GM21786 (cell line): ENCODE results near the gene CUBN.

ENCODE experiments used
- ATAC-seq: cut with Tn5 transposase; IDR thresholded peaks from one replicate; pipeline ENCODE4 v1.9.1; 2021; ENCODE audit not compliant: unreplicated experiment

CUBN gene

DNA sequence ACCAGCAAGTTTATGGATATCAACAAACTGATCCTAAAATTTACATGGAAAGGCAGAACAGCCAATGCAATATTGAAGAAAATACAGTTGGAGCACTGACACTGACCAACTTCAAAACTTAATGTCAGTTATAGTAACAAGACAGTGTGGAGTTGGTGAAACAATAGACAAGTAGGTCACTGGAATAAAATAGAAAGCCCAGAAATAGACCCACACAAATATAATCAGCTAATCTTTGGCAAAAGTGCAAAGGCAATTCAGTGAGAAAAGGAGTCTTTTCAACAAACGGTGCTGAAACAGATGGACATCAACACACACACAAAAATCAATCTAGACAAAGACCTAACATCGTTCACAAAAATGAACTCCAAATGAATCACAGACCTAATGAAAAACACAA lies 326.1 kb downstream of the CUBN start:
- ATAC-seq = no peak

DNA sequence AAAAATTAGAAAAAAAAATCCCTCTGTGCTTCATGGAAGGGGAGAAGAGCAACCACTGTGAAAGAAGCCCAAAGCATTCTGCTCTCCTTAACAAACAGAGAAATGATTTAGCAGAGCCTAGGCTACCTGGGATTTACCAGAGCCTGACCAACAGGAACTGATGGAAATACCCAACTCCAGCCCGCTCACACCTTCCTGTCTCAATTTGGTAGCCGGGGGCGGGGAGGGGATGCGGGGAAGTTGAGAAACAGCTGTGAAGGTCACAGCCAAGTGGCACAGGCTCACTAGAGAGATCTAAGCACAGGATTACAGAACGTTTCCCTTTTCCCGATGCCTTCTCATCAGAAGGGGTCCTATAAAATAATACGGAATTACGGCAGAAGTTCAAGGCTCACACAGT lies 330.0 kb downstream of the CUBN start:
- peak; percentile 72 for ATAC-seq

DNA sequence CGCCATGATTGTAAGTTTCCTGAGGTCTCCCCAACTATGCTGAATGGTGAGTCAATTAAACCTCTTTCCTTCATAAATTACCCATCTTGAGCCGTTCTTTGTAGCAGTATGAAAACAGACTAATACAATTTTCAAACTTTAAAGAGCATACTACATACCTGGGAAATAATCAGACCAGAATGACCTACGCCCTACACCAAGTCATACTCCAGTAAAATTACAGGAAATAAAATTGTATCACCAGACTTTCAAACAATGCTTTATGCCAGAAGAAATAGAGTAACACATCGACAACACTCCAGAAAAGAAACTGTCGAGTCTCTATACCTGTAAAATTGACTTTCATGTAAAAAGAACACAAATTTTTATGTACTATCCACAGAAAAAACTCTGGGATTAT lies 331.0 kb downstream of the CUBN start:
- ATAC-seq = no peak

DNA sequence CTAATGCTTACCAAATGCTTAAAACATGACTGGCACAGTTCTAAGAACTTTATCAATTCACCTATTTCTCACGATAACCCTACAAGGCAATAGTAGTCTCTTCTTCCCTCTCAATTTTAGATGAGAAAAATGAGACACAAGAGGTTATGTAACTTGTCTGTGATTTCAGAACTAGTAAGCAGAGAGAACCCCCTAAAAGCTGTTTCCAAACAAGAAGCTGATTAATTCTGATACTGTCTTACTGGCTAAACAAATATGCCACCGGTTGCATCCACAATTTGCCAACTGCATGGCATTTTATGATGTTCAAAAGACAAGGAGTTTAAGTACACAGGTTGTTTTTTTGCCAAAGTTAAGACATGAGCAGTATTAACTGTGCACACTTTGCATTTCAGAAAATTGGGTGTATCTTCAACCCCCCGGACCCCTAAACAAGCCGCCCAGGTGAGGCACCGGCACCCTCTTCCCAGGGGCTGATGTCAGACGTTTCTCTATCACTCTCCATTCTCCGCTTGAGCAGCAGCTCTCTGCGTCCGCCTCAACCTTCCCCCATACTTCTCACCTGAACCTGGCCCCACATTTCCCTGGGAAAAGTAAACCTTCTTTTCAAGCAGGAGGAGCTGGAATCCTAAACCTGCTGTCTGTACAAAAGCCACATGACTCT lies 334.1 kb downstream of the CUBN start:
- ATAC-seq = no peak

DNA sequence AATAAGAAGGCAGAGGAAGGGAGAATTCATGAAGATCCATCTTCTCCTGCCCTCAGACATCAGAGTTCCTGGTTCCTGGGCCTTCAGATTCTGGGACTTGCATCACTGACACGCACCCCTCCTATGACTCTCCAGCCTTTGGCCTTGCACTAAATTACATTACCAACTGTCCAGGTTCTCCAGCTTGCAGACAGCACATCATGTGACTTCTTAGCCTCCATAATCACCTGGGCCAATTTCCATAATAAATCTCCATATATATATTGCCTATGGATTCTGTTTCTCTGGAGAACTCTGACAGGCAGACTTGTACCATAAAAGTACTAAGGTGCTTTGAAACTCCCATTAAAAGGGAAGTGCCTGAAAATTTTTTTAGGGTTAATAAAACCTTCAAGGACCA lies 335.6 kb downstream of the CUBN start:
- no peak for ATAC-seq

DNA sequence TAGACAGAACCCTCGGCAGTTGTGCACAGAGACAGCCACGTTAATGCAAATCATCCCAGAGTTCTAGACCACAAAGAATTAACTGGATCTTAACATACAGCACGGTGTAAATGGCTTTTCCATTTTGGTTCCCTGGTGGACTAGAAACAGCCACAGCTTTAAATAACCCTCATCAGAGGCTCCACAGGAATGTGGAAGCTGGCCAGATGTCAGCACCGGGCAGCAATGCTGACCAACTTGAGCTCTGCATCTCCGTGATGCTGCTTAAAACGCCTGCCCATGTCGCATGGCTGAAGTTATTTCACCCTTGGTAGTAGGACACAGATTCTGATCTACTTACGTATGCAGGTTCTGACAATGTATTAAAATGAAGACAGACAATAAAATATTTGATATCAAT lies 336.9 kb downstream of the CUBN start:
- no peak for ATAC-seq

DNA sequence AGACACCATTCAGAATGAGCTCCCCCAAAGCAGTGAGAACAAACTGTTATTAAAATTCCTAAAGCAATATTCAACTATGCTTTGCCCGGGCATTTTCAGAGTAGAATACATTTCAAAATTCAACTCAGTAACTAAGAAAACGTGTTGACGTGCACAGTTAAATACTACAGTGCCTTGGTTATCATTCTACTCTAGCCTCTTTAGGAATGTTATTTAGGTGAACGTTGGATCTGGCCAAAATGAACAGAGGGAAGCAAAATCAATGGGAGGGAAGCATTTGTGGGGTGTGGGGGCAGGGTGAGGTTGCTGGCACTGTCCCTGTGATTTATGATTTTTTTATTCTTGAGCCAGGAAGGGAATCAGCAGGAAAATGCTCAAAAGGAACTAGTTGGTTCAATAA lies 339.8 kb downstream of the CUBN start:
- ATAC-seq = no peak

DNA sequence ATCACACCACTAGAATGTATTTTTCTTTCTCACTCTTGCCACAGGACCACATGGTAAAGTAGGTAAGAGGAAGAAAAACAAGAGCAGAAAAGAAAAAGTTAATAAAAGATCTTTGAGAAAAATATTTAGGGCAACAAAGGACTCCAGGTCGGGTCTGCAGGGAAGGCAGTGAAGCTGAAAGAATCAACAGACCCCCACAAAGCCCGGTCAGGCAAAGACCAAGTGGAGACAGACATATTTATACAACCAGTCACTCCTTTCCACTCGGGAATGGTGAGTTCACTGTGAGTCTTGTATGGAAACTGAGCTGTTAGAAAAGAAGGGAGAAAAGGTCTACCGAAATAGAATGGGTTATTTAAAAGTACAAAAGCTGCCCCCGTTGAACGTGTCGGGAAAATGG lies 340.4 kb downstream of the CUBN start:
- no peak for ATAC-seq

DNA sequence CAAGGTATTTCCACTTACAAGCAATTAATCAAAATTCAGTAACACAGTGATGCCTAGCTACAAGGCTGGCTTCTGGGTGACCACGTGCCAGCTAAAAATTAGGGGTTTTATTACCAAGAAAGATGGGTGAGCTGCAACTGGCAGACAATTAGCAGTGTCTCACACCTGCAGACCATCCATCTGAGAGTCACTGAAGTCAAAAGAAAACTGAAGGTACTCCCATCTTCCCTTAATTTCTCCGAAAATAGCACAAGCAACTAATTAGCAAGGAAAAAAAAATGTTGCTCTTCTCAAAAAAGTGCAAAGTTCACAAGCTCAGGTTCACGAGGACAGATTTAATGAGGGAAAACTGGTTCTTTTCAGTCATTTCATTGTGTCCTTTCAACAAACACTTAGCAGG lies 340.8 kb downstream of the CUBN start:
- no peak for ATAC-seq

DNA sequence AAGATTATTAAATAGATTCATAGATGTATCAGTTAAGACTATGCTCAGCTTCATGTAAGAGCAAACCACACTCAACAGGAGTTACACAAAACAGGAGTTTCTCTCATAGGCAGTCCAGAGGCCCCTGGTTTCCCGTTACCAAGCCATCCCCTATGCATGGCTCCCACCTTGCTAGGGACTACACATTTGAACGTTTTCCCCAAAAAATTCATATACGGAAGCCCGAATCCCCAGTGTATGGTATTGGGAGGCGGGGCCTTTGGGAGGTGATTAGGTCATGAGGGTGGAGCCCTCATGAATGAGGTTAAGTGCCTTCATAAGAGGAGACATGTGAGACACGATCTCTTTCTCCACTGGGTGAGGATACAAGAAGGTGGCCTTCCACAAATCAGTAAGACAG lies 341.5 kb downstream of the CUBN start:
- ATAC-seq = peak; percentile 27

DNA sequence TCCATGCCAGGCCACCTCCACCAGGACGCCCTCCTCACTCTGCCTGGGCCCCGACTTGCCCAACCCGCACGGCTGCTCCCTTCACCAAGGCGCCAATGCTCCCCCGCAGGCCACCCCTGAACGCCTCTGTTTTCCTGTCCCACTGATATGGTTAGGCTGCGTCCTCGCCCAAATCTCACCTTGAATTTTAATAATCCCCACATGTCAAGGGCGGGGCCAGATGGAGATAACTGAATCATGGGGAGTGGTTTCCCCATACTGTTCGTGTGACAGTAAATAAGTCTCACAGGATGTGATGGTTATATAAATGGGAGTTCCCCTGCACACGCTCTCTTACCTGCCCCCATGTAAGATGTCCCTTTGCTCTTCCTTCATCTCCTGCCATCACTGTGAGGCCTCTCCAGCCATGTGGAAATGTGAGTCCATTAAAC lies 342.2 kb downstream of the CUBN start:
- peak; percentile 90 for ATAC-seq

DNA sequence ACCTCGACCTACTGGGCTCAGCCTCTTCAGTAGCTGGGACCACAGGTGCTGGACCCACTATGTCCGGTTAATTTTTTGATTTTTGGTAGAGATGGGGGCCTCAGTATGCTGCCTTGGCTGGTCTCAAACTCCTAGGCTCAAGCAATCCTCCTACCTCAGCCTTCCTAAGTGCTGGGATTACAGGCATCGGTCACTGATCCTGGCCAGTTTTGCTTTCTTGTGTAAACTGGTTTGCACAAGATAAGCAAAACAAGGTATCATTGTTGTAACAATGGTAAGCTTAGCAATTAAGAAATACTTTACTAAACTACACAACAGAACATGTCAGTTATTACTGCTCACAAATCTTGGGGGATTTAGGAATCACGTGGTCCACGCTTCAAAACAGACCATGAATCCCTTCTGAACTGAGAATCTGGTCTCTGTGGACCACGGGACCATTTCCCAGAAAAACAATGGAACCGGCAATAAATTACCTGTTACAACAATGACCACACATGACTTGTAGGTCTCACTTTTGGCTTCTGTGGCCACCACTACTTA lies 349.2 kb downstream of the CUBN start:
- no peak for ATAC-seq

DNA sequence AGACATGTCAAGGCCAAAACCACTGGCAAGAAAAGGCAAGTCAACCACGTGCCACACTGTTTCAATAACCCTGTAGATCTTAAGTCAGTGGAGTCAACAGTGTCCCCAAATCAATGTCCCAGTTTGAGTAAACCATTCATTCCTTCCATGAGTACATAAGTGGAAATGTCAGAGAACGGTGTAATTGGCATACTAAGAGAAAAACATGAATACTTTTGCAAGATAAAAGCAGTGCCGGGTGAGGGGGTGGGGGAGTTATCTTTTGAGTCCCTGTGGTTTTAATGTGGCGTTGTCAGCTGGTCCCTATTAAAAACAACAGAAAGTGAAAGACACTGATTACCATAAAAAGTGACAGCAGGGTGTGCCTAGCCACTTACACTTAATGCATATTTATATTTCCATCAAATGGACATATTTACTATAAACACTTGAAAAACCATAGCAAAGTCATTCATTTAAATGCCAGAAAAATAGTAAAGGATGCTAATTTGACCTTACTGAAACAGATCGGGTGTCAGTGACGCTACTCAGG lies 350.2 kb downstream of the CUBN start:
- peak; percentile 71 for ATAC-seq

DNA sequence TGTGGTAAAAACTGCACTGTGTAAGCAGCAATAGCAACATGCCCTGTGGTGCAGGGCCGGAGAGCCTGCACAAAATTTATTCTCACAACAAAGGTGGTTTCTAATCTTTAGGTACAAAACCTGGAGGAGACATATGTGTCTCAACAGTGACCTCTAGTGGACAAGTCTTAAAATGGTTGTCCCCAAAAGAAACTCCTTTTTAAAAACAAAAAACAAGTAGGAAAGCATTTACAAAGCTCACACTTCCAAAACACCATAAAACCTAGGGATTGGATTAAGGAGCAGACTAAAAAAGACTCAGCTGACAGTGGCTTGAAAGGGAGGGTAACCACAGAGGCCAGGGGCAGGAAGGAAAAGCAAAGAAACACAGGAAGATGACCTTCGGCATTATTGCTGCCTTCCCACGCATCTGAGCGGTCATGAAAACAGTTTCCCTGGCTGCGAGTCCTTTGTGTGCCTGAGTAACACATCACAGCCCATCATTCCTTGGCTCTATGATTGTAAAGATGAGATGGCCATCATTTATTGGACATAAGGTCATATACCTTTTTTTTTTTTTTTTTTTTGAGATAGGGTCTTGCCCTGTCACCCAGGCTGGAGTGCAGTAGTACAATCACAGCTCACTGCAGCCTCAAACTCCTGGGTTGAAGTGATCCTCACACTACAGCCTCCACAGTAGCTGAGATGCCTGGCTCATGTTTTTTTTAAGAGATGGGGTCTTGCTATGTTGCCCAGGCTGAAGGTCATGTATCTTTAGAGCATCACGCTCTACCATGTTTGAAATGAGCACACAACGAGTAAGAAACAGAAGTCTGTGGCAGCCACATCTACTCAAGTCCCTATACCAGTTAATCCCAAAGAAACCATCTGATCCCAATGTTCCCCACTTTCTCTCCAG lies 351.9 kb downstream of the CUBN start:
- ATAC-seq = no peak

DNA sequence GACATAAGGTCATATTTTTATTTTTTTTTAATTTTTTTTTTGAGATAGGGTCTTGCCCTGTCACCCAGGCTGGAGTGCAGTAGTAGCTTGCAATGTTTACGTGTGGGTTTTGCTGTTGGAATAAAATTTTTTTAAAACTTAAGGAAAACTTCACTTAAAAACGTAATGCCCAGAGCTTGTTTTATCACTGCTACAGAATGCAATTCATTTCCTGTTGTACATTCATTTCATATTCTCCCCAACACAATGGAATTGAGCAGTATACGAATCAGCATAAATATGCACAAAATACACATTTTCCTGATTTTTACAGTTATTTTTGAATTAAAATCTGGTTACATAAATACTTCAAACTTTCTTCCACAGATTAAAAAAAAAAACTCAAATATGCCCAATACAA lies 352.7 kb downstream of the CUBN start:
- no peak for ATAC-seq
